Lower leg skin (tissue), 4 donors: ENCODE measurements around the gene CUL4B. TPM values are rescaled to one million over a fixed set of nuclear protein-coding genes. Genes with fewer than 3 reads are reported as not detected.
"Not testable (repeated sequence)": the region's sequence is repeated elsewhere in the genome, so short reads cannot be mapped to it uniquely, and the experiment has no call there.

Source experiments
- DNase-seq, 2 donors: peaks; one replicate each; pipeline ENCODE4 v3.0.0-alpha.2; 2019; ENCODE audit warnings: low spot score in 2 of 2
- H3K4me3 ChIP-seq: fragments of 200-600 bp; sonication (generic); 2 replicates; pipeline ENCODE4 v1.5.1; 2017; ENCODE audit warnings: mild to moderate bottlenecking, low read depth; ENCODE audit not compliant: poor library complexity, severe bottlenecking
- POLR2A ChIP-seq, 2 donors: fragments of 450-650 bp; IDR thresholded peaks; one replicate each; pipeline ENCODE4 v1.6.1; 2016 to 2017; ENCODE audit warnings: antibody characterized with exemption in 2 of 2, mild to moderate bottlenecking in 1 of 2, moderate library complexity in 1 of 2
- WGBS, 2 donors: methylation state at CpG; one replicate each; pipeline ENCODE4 v1.1.5; 2018; 5-methylcytosine and 5-hydroxymethylcytosine counted together
- intact Hi-C: fragments of 100-400 bp; cut with DNase I; formaldehyde crosslinking; loops from one replicate; pipeline ENCODE4 v1.15.0; 2023; ENCODE audit warnings: low total_unique reads
- total RNA-seq, 4 donors: library from RNA; depleted of rRNA; stranded (reverse); fragments of >200 nt; gene quantifications; one replicate each; pipeline ENCODE4 v1.1.0, GENCODE V29; 2016
- TF ChIP-seq, protein P1 (sequence below), 3 donors: fragments of 450-650 bp; IDR thresholded peaks; one replicate each; pipeline ENCODE4 v1.5.1; 2016; ENCODE audit warnings: antibody characterized with exemption in 3 of 3, mild to moderate bottlenecking in 3 of 3, moderate library complexity in 2 of 3

The CUL4B gene
- total RNA-seq, 4 donors from 2014 or later, result 23.3 to 35.3 (median 26.3) TPM

DNA sequence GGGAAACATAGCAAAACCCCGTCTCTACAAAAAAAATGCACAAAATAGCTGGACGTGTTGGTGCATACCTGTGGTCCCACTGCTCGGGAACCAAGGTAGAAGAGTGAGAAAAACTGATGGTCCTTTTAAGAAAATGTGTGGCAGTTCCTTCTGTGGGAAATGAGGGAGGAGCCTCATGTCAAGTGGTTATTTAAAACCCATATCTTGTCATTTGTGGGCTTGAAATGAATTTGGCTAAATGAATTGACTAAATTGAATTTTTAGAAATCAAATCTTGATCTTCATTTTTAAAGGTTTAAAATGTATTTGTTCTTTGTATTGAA, 75.5 kb downstream of the CUL4B start:
- intact Hi-C loops, result no loop called here
- TF ChIP-seq, protein P1, sequence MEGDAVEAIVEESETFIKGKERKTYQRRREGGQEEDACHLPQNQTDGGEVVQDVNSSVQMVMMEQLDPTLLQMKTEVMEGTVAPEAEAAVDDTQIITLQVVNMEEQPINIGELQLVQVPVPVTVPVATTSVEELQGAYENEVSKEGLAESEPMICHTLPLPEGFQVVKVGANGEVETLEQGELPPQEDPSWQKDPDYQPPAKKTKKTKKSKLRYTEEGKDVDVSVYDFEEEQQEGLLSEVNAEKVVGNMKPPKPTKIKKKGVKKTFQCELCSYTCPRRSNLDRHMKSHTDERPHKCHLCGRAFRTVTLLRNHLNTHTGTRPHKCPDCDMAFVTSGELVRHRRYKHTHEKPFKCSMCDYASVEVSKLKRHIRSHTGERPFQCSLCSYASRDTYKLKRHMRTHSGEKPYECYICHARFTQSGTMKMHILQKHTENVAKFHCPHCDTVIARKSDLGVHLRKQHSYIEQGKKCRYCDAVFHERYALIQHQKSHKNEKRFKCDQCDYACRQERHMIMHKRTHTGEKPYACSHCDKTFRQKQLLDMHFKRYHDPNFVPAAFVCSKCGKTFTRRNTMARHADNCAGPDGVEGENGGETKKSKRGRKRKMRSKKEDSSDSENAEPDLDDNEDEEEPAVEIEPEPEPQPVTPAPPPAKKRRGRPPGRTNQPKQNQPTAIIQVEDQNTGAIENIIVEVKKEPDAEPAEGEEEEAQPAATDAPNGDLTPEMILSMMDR (IDR thresholded peaks at IDR 0.05), result no peak
- TF ChIP-seq POLR2A (IDR thresholded peaks at IDR 0.05), result no peak
- H3K4me3 ChIP-seq, result no peak overlapping the region
- WGBS, 2 donors, result 55 to 62% methylated on average over 3 of the region's 3 CpGs
- no peak for DNase-seq

DNA sequence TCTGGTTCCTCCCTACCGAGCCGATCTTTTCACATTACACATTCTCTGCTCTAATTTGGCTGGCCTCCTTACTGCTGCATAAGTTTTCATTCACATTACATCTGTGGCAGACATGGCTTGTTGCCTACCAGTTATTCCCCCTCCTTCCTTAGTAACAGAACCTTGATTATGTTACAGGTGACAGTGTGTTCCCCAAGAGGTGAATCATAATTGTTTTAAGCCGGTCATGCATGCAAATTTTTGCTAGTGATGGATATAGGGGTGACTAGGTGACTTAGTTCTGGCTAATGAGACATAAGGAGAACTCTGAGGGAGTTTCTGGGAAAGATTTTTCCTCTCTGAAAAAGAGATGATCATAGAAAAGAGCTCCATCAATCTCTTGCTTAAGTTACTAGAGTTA, 83.3 kb downstream of the CUL4B start:
- TF ChIP-seq POLR2A (IDR thresholded peaks at IDR 0.05), result no peak
- TF ChIP-seq, protein P1 (IDR thresholded peaks at IDR 0.05), result no peak
- 52 to 66% methylated on average over 3 of the region's 3 CpGs for WGBS, 2 donors
- no peak for DNase-seq
- intact Hi-C loops, result loop anchor here (10.0 kb wide), 1 partner anchor 103 kb away; no protein-coding TSS in a partner anchor
- H3K4me3 ChIP-seq, result no peak overlapping the region

DNA sequence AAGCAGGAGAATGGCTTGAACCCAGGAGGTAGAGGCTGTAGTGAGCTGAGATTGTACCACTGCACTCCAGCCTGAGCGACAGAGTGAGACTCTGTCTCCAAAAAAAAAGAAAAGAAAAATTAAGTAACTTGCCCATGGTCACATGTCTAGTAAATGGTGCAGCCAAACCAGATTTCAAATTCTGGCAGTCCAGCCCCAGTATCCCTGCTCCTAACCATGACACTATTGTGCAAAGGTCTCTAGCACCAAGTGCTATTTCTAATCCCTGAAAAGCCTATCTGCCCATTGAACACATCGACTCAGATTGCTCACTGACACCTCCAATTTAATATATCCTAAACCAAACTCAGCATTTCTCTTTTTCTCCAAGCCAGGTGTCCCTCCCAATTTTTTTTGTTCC, 84.0 kb downstream of the CUL4B start:
- H3K4me3 ChIP-seq, result no peak overlapping the region
- TF ChIP-seq, protein P1 (IDR thresholded peaks at IDR 0.05), result no peak
- TF ChIP-seq POLR2A (IDR thresholded peaks at IDR 0.05), result no peak
- intact Hi-C loops, result loop anchor here (10.0 kb wide), 1 partner anchor 102 kb away; no protein-coding TSS in a partner anchor
- DNase-seq, result no peak
- WGBS, 2 donors, result 58 to 68% methylated on average over 2 of the region's 2 CpGs

DNA sequence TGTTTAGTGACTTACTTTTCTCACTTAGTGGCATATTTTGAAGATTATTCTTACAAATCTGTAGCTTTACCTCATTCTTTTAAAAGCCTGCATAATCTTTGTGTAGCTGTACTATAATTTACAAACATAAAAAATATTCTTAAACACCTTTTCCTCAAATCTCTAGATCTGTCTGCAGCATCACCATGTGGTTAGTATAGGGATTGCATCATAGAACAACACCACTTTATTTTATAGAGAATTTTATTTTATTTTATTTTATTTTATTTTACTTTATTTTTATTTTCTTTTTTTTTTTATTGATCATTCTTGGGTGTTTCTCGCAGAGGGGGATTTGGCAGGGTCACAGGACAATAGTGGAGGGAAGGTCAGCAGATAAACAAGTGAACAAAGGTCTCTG, 85.3 kb downstream of the CUL4B start:
- WGBS, 2 donors, result 0 to 17% methylated on average over 1 of the region's 1 CpG
- H3K4me3 ChIP-seq, DNase-seq: not testable (repeated sequence)
- intact Hi-C loops, result loop anchor here (10.0 kb wide), 1 partner anchor 101 kb away; no protein-coding TSS in a partner anchor

Other genes with a start within 250 kb of the CUL4B start
- gene TMEM255A, start 249.5 kb downstream of the CUL4B start, total RNA-seq, result 1 to 10 TPM; 1.7 to 4.3 (median 3.0) TPM
- not detected for gene ATP1B4, start 198.9 kb downstream of the CUL4B start, total RNA-seq
- gene LAMP2, start 91.7 kb downstream of the CUL4B start, total RNA-seq, result 100 to 1,000 TPM in 3 of 4 donors, 10 to 100 TPM in 1; 90.1 to 154 (median 120) TPM
- 10 to 100 TPM; 11.6 to 23.7 (median 15.1) TPM for gene MCTS1, start 43.1 kb upstream of the CUL4B start, total RNA-seq
- 10 to 100 TPM in 2 of 4 donors, 1 to 10 TPM in 2; 4.5 to 13.2 (median 9.6) TPM for gene C1GALT1C1, start 69.1 kb upstream of the CUL4B start, total RNA-seq